Neural progenitor cell (in vitro differentiated cells): ENCODE measurements around the gene CRTC1. TPM values are rescaled to one million over a fixed set of nuclear protein-coding genes. Genes with fewer than 3 reads are reported as not detected.

Source experiments
- DNase-seq: peaks from one replicate; pipeline ENCODE4 v3.0.0-alpha.2; 2016; ENCODE audit warnings: low spot score
- H2AFZ ChIP-seq: fragments of 200-600 bp; sonication (generic); replicated peaks from 2 replicates; pipeline ENCODE4 v1.6.1; 2016; ENCODE audit warnings: antibody characterized with exemption
- H3F3A ChIP-seq: fragments of 200-600 bp; sonication (generic); 2 replicates; pipeline ENCODE4 v1.6.1; 2016; ENCODE audit warnings: antibody characterized with exemption, low read depth
- H3K27ac ChIP-seq: fragments of 200-600 bp; sonication (generic); 2 replicates; pipeline ENCODE4 v1.5.1; 2016; ENCODE audit warnings: mild to moderate bottlenecking
- H3K27me3 ChIP-seq: fragments of 200-600 bp; sonication (generic); 2 replicates; pipeline ENCODE4 v1.6.1; 2016; ENCODE audit warnings: mild to moderate bottlenecking, moderate library complexity
- H3K36me3 ChIP-seq: fragments of 200-600 bp; sonication (generic); 2 replicates; pipeline ENCODE4 v1.5.1; 2016
- H3K4me1 ChIP-seq: fragments of 200-600 bp; sonication (generic); 2 replicates; pipeline ENCODE4 v1.6.1; 2016; ENCODE audit warnings: mixed run types
- H3K4me2 ChIP-seq: fragments of 200-600 bp; sonication (generic); 2 replicates; pipeline ENCODE4 v1.6.1; 2016
- H3K4me3 ChIP-seq: fragments of 200-600 bp; sonication (generic); 2 replicates; pipeline ENCODE4 v1.5.1; 2016
- H3K79me2 ChIP-seq: fragments of 200-600 bp; sonication (generic); 2 replicates; pipeline ENCODE4 v1.6.1; 2016; ENCODE audit warnings: low read depth
- H3K9ac ChIP-seq: fragments of 200-600 bp; sonication (generic); 2 replicates; pipeline ENCODE4 v1.6.1; 2016
- H3K9me3 ChIP-seq: fragments of 200-600 bp; sonication (generic); 2 replicates; pipeline ENCODE4 v1.5.1; 2016; ENCODE audit warnings: low read depth
- H4K20me1 ChIP-seq: fragments of 200-600 bp; sonication (generic); 2 replicates; pipeline ENCODE4 v1.6.1; 2016; ENCODE audit warnings: low read depth
- H3K27ac Mint-ChIP-seq: 3 replicates; pipeline ENCODE4 v1.8.0; 2021; ENCODE audit warnings: mixed read lengths
- H3K27me3 Mint-ChIP-seq: 2 replicates; pipeline ENCODE4 v1.8.0; 2022; ENCODE audit warnings: low read depth, mild to moderate bottlenecking, inconsistent platforms, moderate library complexity, mixed read lengths; ENCODE audit not compliant: insufficient read depth
- H3K36me3 Mint-ChIP-seq: 3 replicates; pipeline ENCODE4 v1.8.0; 2021; ENCODE audit warnings: mixed read lengths
- H3K4me1 Mint-ChIP-seq: 3 replicates; pipeline ENCODE4 v1.8.0; 2021; ENCODE audit warnings: mixed read lengths
- H3K4me3 Mint-ChIP-seq: 3 replicates; pipeline ENCODE4 v1.8.0; 2021; ENCODE audit warnings: mild to moderate bottlenecking, moderate library complexity, mixed read lengths
- H3K9me3 Mint-ChIP-seq: 3 replicates; pipeline ENCODE4 v1.8.0; 2020; ENCODE audit warnings: mixed read lengths
- EZH2 ChIP-seq: fragments of 200-600 bp; sonication (generic); IDR thresholded peaks from 2 replicates; pipeline ENCODE4 v1.6.1; 2017; ENCODE audit warnings: antibody characterized with exemption, mild to moderate bottlenecking, moderate library complexity
- EZH2phosphoT487 ChIP-seq: fragments of 200-600 bp; sonication (generic); IDR thresholded peaks from 2 replicates; pipeline ENCODE4 v1.6.1; 2017; ENCODE audit warnings: antibody characterized with exemption
- total RNA-seq: library from RNA; depleted of rRNA; stranded (reverse); fragments of >200 nt; gene quantifications from 2 replicates; pipeline ENCODE4 v1.2.3, GENCODE V29; 2015; ENCODE audit warnings: low replicate concordance
- TF ChIP-seq, protein P1 (sequence below): fragments of 200-600 bp; sonication (generic); IDR thresholded peaks from 2 replicates; pipeline ENCODE4 v1.5.1; 2017; ENCODE audit warnings: antibody characterized with exemption, mild to moderate bottlenecking

Gene CRTC1
- total RNA-seq, 1 donor from 2014 or later: 2.4 TPM

DNA sequence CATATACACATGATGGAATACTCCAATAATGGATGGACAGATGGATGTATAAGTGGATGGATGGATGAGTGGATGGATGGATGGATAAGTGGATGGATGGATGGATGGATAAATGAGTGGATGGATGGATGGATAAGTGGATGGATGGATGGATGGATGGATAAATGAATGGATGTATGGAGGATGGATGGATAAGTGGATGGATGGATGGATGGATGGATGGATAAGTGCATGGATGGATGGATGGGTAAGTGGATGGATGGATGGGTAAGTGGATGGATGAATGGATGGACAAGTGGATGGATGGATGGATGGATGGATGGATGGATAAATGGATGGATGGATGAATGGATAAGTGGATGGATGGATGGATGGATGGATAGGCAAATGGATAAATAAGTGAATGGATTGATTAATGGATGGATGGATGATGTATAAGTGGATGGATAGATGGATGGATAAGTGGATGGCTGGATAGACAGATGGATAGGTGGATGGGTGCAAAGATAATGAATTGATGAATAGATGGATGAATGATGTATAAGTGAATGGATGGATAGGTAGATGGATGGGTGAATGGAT is 116.0 kb downstream of the CRTC1 start:
- peaks cover 34% of the 10 kb centered on the region for H3K27me3 Mint-ChIP-seq
- no peak overlapping the region for H3K9ac ChIP-seq
- H3K36me3 ChIP-seq: no peaks in the 10 kb centered on the region
- no peak overlapping the region for H3K27ac Mint-ChIP-seq
- H3K79me2 ChIP-seq: no peaks in the 10 kb centered on the region
- TF ChIP-seq EZH2: no peak
- TF ChIP-seq EZH2phosphoT487: no peak
- TF ChIP-seq, protein P1, sequence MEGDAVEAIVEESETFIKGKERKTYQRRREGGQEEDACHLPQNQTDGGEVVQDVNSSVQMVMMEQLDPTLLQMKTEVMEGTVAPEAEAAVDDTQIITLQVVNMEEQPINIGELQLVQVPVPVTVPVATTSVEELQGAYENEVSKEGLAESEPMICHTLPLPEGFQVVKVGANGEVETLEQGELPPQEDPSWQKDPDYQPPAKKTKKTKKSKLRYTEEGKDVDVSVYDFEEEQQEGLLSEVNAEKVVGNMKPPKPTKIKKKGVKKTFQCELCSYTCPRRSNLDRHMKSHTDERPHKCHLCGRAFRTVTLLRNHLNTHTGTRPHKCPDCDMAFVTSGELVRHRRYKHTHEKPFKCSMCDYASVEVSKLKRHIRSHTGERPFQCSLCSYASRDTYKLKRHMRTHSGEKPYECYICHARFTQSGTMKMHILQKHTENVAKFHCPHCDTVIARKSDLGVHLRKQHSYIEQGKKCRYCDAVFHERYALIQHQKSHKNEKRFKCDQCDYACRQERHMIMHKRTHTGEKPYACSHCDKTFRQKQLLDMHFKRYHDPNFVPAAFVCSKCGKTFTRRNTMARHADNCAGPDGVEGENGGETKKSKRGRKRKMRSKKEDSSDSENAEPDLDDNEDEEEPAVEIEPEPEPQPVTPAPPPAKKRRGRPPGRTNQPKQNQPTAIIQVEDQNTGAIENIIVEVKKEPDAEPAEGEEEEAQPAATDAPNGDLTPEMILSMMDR: no peak
- DNase-seq: no peak
- peaks cover 5% of the 10 kb centered on the region for H3F3A ChIP-seq
- H3K9me3 ChIP-seq: no peaks in the 10 kb centered on the region
- peaks cover 8% of the 10 kb centered on the region for H3K4me1 Mint-ChIP-seq
- H3K27me3 ChIP-seq: peaks cover 98% of the 10 kb centered on the region
- peaks cover 3% of the 10 kb centered on the region for H3K4me1 ChIP-seq
- no peaks in the 10 kb centered on the region for H3K9me3 Mint-ChIP-seq
- no peak overlapping the region for H3K27ac ChIP-seq
- no peak overlapping the region for H3K4me3 Mint-ChIP-seq
- H3K4me3 ChIP-seq: no peak overlapping the region
- H2AFZ ChIP-seq: no peak overlapping the region
- H3K4me2 ChIP-seq: no peak overlapping the region
- H4K20me1 ChIP-seq: no peaks in the 10 kb centered on the region
- H3K36me3 Mint-ChIP-seq: no peaks in the 10 kb centered on the region

DNA sequence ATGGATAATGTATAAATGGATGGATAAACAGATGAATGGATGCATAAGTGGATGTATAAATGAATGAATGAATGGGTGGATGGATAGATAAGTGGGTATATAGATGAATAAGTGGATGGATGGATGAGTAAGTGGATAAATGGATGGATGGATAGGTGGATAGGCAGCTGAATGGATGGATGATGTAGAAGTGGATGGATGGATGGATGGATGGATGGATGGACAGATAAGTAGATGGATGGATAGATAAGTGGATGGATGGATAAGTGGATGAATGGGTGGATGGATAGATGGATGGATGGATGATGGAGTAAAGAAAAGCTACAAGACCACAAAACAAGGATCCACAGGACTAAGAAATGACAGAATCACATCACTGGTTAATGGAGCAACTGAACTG is 116.6 kb downstream of the CRTC1 start:
- Histone ChIP-seq H4K20me1 (no peaks in the 10 kb centered on the region), H3K36me3 (no peaks in the 10 kb centered on the region), H3F3A (peaks cover 5% of the 10 kb centered on the region), H3K79me2 (no peaks in the 10 kb centered on the region), H3K4me1 (peaks cover 3% of the 10 kb centered on the region), H3K27ac (no peak overlapping the region), H3K27me3 (peaks cover 98% of the 10 kb centered on the region), H3K9ac (no peak overlapping the region), H2AFZ (no peak overlapping the region), H3K4me2 (no peak overlapping the region), H3K9me3 (no peaks in the 10 kb centered on the region), H3K4me3 (no peak overlapping the region)
- Mint-ChIP-seq H3K4me1 (peaks cover 8% of the 10 kb centered on the region), H3K36me3 (no peaks in the 10 kb centered on the region), H3K4me3 (no peak overlapping the region), H3K9me3 (no peaks in the 10 kb centered on the region), H3K27me3 (peaks cover 30% of the 10 kb centered on the region), H3K27ac (no peak overlapping the region)
- DNase-seq: no peak
- TF ChIP-seq EZH2phosphoT487: no peak
- no peak for TF ChIP-seq EZH2
- TF ChIP-seq, protein P1: no peak

DNA sequence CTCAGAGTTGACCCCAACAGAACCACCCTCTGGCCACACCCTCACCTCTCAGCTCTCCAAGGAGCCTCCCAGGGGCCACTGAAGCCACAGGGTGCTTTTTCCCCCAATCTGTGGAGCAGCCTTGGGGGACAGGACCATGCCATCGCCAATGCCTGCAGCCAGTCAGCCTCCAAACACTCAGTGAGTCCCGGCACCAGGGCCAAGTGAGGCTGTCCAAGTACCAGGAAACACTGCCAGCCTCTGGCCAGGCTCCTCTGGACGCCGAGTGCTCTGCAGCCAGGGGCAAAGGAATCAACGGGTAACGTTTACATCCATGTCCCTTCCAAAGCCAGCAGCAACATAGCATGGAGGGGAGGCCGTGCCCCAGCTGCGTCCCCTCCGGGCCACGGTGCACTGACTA is 117.2 kb downstream of the CRTC1 start:
- Mint-ChIP-seq H3K27ac (no peak overlapping the region), H3K4me3 (no peak overlapping the region), H3K36me3 (no peaks in the 10 kb centered on the region), H3K9me3 (no peaks in the 10 kb centered on the region), H3K27me3 (peaks cover 28% of the 10 kb centered on the region), H3K4me1 (peaks cover 8% of the 10 kb centered on the region)
- no peak for DNase-seq
- Histone ChIP-seq H4K20me1 (no peaks in the 10 kb centered on the region), H3K4me2 (no peak overlapping the region), H3K9ac (no peak overlapping the region), H3F3A (peaks cover 5% of the 10 kb centered on the region), H3K9me3 (no peaks in the 10 kb centered on the region), H3K27me3 (peaks cover 97% of the 10 kb centered on the region), H3K4me1 (peaks cover under 1% of the 10 kb centered on the region), H3K36me3 (no peaks in the 10 kb centered on the region), H2AFZ (no peak overlapping the region), H3K4me3 (no peak overlapping the region), H3K79me2 (no peaks in the 10 kb centered on the region), H3K27ac (no peak overlapping the region)
- TF ChIP-seq, protein P1: no peak
- TF ChIP-seq EZH2 (no peak), EZH2phosphoT487 (no peak)
